ENCODE results near the gene ABCB11.
A peak's percentile ranks its signal among the peaks of the same experiment; 100 is the strongest.
"Not testable (repeated sequence)": the region's sequence is repeated elsewhere in the genome, so short reads cannot be mapped to it uniquely, and the experiment has no call there.

The ABCB11 gene

GRCh38 chr2:168926621-168927386, 104.3 kb downstream of the ABCB11 start:
- DNase-seq, result no peak

DNA sequence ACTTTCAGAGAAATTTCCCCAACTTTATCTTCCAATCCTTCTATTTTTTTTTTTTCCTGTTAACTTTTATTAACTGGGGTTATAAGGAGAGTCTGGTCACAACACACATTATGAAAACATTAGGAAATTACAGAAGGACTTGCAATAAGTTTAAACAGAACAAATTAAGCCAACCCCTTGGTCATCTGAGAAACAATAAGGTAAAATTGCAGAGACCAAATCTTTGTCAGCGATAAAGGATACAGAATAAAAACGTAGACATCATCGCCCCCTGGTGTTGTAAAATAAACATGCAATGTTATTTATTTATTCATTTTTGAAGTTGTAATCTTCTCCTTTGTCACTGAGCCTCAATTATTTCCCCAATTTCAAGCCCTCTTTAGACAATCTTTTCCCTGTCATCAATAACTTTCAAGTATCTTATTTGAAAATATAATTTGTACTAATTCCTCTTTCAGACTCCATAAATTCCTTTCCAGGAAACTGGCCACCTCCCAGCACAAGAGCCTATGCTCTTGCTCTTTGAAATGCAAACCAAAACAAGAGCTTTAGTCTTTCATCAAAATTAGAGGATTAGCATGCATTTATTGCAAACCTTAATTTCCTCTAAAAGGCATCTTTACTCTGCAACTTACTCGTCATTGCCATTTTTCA, 110.5 kb downstream of the ABCB11 start:
- DNase-seq, result peak; percentile 23

DNA sequence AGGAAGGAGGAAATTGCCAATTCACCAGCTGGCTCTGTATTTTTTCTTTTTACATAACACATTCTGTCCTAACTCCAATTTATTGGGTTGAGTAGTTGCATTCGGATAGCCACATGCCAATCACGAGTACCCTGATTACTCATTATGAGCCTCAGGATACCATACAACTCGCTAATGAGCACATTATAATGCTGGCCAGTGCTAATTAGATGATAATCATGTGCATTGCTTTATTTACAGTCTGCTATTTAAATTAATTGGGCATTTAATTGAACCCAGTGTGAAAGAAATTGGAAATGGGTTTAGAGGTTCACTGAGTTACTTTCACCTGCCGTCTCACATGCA, 114.8 kb downstream of the ABCB11 start:
- DNase-seq, result no peak

DNA sequence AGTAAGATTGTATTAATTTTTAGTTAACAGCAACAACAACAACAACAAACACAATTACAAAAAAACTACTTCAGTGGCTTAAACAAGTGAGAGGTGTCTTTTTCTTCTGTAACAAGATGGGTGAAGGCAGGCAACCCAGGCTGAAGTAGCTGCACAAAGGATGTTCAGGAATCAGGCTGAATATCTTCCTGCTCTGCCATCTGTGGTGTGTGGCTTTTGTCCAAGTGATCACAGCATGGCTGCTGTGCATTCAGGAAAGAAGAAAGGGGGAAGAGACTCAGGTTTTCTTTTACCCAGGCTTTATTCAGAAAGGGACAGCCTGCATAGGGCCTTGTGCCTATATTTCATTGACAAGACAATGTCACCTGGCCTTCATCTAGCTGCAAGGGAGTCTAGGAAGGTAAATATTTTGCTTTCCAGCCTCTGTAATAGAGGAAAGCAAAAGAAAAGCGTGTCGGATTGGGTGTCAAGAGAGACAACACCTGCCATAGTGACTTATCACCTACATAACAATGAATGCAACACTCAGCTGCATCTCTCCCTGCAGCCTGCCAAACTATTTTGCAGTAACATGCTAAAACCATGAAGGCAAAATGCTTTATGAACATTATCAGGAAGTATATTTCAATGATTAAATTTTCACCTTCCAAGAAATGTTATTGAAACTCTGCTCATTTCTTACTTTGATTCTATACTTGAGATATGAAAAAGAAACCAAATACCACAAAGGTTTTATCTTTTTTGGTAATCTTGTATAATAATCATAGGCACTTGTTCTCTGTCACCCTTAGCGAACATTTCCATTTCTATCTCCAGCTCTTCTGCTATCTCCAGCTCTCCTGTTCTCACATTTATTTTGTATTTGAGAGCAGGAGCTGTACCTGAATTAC, 115.4 kb downstream of the ABCB11 start:
- DNase-seq, result no peak

DNA sequence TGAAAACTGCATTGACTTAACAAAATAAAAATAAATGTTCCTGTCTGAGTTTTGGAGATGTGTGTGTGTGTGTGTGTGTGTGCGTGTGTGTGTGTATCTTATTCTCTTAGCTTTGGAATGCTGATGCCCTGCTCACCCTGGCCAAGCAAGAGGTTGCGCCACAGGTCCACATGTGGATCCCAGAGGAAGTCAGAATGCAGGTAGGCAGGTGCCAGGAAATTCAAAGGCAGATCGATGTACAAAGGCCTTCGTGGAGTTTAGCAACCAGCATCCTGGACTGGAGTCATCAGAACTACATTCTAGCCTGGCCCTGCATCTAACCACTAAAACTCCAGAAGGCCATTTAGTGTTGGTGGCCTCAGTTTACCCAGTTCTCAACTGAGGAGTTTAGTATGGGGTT, 117.6 kb downstream of the ABCB11 start:
- no peak for DNase-seq

DNA sequence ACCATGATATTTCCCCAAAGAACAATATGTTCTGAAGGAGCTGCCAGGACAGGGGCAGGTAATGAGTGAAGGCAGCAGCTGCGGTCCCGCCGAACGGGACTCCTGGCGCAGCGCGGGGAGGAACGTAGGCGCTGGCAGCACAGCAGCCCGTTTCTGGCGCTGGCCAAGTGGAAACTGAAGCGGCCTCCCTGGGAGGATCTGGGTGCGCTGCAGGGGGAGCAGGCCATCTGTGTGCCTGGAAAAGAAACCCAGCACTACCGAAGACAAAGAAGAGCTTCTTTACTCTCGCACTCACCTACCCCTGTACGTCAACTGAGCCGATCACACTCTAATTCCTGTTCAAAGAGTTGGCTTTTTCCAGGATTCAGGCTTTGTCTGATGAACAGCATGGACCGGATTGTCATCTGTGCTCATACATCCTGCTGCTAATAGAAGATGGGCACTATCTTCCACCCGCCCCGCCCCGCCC, 118.2 kb downstream of the ABCB11 start:
- no peak for DNase-seq

DNA sequence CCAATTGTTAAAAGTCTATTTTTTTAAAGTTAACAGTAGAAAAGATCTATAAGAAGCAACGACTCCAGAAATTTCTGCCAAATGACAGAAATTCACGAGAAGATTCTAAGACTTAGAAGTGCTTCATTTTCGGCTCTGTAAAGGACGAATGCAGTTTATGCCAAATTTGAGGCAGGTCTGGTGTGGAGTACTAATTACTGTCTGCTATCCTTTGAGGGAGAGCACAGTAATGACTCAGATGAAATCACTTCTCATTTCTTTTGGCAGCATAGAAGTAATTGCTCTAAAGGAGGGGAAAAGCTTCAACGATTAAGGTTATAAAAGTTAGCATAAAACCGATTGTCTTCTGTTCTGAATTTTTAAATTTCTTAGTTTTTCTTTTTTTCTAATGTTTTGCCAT, 118.7 kb downstream of the ABCB11 start:
- DNase-seq, result no peak

- no peak for DNase-seq
Measured at GRCh38 chr2:168910330-168910729, 120.8 kb downstream of the ABCB11 start.

- DNase-seq, result no peak
Measured at GRCh38 chr2:168907940-168908662, 123.0 kb downstream of the ABCB11 start.

DNA sequence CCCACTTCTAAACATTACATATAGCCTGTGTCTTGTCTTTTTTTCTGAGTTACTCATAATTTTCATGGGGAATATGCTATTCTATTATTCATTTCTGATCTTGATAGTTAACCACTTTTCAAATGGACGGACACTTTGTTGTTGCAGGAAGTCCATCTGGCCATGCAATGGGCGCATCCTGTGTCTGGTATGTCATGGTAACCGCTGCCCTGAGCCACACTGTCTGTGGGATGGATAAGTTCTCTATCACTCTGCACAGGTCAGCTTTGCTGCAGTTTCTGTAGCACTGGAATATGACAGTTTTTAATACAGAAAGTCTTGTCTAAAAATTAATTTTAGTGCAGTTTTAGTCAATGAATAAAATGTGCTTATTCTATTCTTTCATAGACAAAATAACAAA, 126.8 kb downstream of the ABCB11 start:
- no peak for DNase-seq

- no peak for DNase-seq
Measured at GRCh38 chr2:168903888-168904287, 127.2 kb downstream of the ABCB11 start.

GRCh38 chr2:168901003-168901402, 130.1 kb downstream of the ABCB11 start, which contains the start of gene G6PC2:
TSS of gene G6PC2 (plus strand) at chr2:168901291. CDS start at chr2:168901332, 41 bp downstream.
- no peak for DNase-seq

DNA sequence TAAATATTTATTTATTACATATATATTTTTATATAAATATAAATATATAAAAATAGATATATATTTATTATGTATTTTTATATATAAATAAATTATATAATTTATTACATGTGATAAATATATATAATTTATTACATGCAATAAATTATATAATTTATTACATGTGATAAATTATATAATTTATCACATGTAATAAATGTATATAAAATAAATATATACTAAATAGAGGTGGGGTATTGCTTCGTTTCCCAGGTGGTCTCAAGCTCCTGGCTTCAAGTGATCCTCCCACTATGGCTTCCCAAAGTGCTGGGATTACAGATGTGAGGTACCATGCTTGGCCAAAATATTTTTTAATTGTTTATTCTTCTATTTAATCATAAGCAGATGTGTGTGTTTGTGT, 133.7 kb downstream of the ABCB11 start:
- no peak for DNase-seq

GRCh38 chr2:168896783-168897182, 134.3 kb downstream of the ABCB11 start:
- no peak for DNase-seq

- DNase-seq, result no peak
Measured at GRCh38 chr2:168895771-168896170, 135.4 kb downstream of the ABCB11 start.

GRCh38 chr2:168894720-168895119, 136.4 kb downstream of the ABCB11 start:
- no peak for DNase-seq

- no peak for DNase-seq
Measured at GRCh38 chr2:168894101-168894500, 137.0 kb downstream of the ABCB11 start.

- no peak for DNase-seq
Measured at GRCh38 chr2:168892327-168892726, 138.8 kb downstream of the ABCB11 start.

DNA sequence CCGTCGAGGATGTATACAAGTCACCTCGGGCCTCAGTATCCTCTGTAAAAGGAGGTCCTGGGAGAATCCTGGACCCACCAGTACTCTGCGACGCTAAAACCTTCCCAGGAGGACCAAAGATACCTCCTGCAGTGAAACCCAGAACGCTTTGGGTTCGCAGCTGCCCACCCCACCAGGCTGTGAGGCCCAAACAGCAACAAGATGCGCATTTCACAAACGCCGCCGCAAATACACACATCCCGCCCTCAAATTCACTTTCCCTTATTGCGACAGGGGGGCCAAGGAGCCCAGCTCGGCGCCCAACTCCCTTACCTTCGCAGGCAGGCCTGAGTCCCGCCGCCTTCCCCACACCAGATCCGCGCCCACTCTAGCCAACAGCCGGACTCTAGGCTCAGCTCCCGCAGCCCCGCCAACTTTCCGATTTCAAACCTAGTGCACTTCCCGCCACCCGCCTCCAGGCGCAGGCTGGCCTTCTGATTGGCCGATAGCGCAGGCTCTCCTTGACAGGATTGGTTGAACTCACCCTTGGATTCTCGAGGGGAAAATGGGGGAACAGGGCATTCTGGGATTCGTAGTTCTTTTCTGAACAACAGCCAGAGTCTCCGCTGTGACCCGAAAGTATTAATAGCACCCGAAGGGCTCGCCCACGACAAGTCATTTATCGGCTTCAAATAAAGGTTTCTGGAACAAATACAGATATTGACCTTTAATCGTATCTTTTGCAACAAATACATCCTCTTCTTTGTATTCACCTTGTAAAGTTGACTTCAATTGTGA, 140.9 kb downstream of the ABCB11 start, which contains the start of gene SPC25:
Gene SPC25 (minus strand): TSS at position 425 of the 777 bp plus-strand sequence. CDS start 911 bp downstream, outside the sequence.
- peak; percentile 88 for DNase-seq

DNA sequence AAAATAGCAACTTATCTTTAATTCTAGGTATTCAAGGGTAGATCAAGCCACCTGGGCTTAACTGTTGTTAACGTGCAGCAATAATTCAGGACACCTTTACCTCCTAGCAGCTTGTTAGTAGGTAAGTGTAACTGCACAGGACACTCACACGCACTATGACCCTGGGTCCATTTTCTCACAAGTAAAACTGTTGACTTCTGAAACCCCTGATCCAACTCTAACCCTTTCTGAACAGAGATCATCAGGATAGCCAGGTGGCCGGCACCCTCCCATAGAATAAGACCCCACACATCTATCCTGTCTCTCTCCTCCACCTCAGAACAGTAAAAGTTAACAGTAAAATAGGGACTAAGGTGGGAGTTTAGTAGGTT, 141.5 kb downstream of the ABCB11 start:
- DNase-seq, result no peak

DNA sequence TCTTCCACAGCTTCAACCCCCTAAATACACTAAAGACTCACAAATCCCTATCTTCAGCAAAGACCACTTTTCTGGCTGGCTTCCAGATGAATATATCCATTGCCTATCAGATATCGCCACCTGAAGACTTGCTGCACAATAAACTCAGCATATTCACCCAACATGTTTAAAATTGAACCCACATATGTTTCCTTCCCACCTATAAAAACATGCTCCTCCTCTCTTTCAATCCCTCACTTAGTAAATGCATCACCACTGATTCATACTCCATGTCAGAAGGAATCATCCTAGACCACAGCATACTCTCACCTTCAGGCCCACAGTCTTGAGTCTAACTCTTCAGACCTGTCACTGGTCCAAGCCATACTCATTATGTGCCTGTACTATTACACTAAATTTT, 146.1 kb downstream of the ABCB11 start:
- DNase-seq, result no peak

- not testable (repeated sequence) for DNase-seq
Measured at GRCh38 chr2:168882163-168882562, 149.0 kb downstream of the ABCB11 start.
